ENCODE data around the gene YDJC.

YDJC gene

GRCh38 chr22:21628386-21629254, 1.2 kb downstream of the YDJC start:
- no peak for TF ChIP-seq CTCF (IDR thresholded peaks at IDR 0.05)
- peak overlapping the region in 1 of 2 donors; percentile 88 for H3K27ac ChIP-seq
- DNase-seq (ENCODE audit: low spot score): no peak
- peak overlapping the region; percentile 96 for H3K4me3 ChIP-seq

GRCh38 chr22:21626735-21627469, 2.9 kb downstream of the YDJC start:
- TF ChIP-seq CTCF (IDR thresholded peaks at IDR 0.05): no peak
- Histone ChIP-seq H3K27ac (no peak overlapping the region), H3K4me3 (no peak overlapping the region)
- no peak for DNase-seq (ENCODE audit: low spot score)

DNA sequence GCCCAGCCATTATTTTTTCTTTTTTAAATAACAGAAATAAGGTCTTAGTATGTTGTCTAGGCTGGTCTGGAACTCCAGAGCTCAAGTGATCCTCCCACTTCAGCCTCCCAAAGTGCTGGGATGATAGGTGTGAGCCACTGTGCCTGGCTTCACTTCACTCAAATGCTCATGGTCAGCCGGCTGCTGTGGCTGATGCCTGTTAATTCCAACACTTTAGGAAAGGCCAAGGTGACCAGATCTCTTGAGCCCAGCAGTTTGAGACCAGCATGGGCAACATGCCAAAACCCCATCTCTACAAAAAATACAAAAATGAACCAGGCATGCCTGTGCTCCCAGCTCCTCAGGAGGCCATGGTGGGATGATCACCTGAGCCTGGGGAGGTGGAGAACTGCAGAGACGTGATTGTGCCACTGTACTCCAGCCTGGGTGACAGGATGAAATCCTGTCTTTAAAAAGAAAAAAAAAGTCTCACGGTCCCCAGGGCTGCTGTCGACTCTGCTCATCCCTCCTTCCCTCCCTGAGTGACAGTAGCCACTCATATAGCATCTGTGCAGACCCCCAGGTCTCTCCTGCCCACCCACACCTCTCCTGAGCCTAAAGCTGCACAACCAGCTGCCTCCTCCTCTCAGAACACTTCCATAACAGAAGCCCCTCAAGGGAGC, 3.6 kb downstream of the YDJC start:
- TF ChIP-seq CTCF (IDR thresholded peaks at IDR 0.05): no peak
- H3K27ac ChIP-seq: no peak overlapping the region
- H3K4me3 ChIP-seq: no peak overlapping the region
- no peak for DNase-seq (ENCODE audit: low spot score)

- no peak for TF ChIP-seq CTCF (IDR thresholded peaks at IDR 0.05)
- Histone ChIP-seq H3K27ac (peak overlapping the region in 1 of 2 donors; percentile 29), H3K4me3 (no peak overlapping the region)
- no peak for DNase-seq (ENCODE audit: low spot score)
These were observed 4.7 kb downstream of the YDJC start for GRCh38 chr22:21624880-21625791.

DNA sequence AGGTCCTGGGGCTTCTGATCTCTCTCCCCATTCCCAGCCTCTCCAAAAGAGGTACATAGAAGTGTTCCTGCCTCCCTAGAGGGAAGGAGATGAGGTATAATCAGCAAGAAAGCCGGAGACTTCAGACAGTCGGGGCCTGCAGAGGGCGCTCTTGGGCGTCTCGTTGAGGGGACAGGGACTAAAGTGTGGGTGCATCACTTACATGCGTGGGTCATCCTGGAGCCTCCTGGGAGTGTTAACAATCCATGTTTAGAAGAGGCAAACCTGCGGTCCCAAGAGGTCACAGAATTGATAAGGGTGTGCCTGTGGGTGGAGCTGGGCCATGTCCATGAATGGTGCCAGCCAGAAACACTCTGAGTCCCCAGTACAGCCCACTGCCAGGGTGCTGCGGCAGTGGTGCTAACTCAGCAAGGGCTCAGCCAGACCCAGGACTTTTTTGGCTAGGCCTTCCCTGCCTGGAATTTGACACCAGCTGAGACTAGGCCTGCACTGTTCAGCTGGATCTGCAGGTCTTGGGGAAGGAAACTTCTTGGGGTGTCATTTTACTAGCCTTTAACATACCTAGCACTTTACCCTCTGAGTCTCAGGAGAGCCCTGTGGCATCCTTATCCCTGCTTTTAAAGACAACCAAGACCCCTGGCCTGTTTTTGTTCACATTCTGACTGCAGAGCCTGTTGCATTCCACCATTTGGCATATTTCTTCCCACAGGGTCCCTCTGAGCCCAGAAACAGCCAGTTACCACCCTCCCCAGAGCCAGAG, 5.5 kb downstream of the YDJC start:
- DNase-seq (ENCODE audit: low spot score): no peak
- no peak for TF ChIP-seq CTCF (IDR thresholded peaks at IDR 0.05)
- H3K27ac ChIP-seq: peak overlapping the region in 1 of 2 donors; percentile 29
- H3K4me3 ChIP-seq: no peak overlapping the region

DNA sequence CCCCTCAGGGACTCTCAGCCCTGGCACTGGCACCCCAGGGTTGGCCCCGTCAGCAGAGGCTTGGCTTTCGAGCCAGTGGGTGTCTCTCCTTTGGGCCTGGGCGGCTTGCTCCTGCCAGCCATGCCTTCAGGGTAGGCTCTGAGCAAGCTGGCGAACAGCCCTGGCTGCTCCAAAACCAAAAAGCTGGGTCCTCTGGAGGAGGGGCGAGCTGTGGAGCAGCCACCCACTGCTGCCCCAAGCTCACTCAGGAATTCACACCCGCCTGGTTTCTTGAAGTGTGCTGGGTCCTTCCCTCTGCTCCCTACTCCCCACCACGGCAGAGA, 6.2 kb downstream of the YDJC start:
- H3K27ac ChIP-seq: peak overlapping the region; percentile 29 to 36
- no peak for DNase-seq (ENCODE audit: low spot score)
- no peak overlapping the region for H3K4me3 ChIP-seq

More for the DNA sequence above, 6.2 kb downstream of the YDJC start:
- TF ChIP-seq CTCF (IDR thresholded peaks at IDR 0.05): no peak

All from coronary artery (tissue), 2 donors.